Measurements from ENCODE around the gene SLC6A13. TPM values are rescaled to one million over a fixed set of nuclear protein-coding genes. Genes with fewer than 3 reads are reported as not detected.

The SLC6A13 gene
- total RNA-seq, 2 experiments from 2014 or later, result 0.11 to 0.60 TPM

- Mint-ChIP-seq H3K27me3 (peaks cover 31% of the 10 kb centered on the region), H3K36me3 (ENCODE audit: low read depth) (no peaks in the 10 kb centered on the region), H3K4me3 (no peak overlapping the region), H3K27ac (no peak overlapping the region), H3K4me1 (ENCODE audit: low read depth) (no peaks in the 10 kb centered on the region), H3K9me3 (peaks cover 8% of the 10 kb centered on the region)
- DNase-seq (no peak), ATAC-seq (ENCODE audit: poor library complexity) (no peak)
- POLR2A ChIA-PET, result no interaction called here
- CTCF ChIA-PET, result no interaction called here
- Histone ChIP-seq H3K27ac (ENCODE audit: low read depth in 1 of 2, low read length in 2 of 2) (no peak overlapping the region), H3K9me3 (ENCODE audit: control insufficient read depth in 1 of 2, insufficient read depth in 1 of 2, low read length in 2 of 2) (peaks cover 6 to 26% of the 10 kb centered on the region in 2 experiments), H3K4me1 (ENCODE audit: insufficient read depth, low read length) (no peaks in the 10 kb centered on the region), H3K4me3 (ENCODE audit: low read length) (no peak overlapping the region), H3K27me3 (ENCODE audit: control insufficient read depth in 1 of 2, insufficient read depth in 2 of 2, low read length in 2 of 2) (peaks cover 0 to 14% of the 10 kb centered on the region in 2 experiments), H3K36me3 (ENCODE audit: insufficient read depth, low read length) (no peaks in the 10 kb centered on the region)
- TF ChIP-seq CTCF (IDR thresholded peaks at IDR 0.05), result no peak
- intact Hi-C loops (cut with DNase I, micrococcal nuclease), result no loop called here
Observed at GRCh38 chr12:238736-239398, 23.8 kb downstream of the SLC6A13 start.

GRCh38 chr12:238116-238515, 24.5 kb downstream of the SLC6A13 start:
- Mint-ChIP-seq H3K9me3 (peaks cover 8% of the 10 kb centered on the region), H3K4me1 (ENCODE audit: low read depth) (no peaks in the 10 kb centered on the region), H3K27ac (no peak overlapping the region), H3K4me3 (no peak overlapping the region), H3K27me3 (peaks cover 27% of the 10 kb centered on the region), H3K36me3 (ENCODE audit: low read depth) (no peaks in the 10 kb centered on the region)
- peaks cover 0 to 8% of the 10 kb centered on the region in 2 experiments for H3K27me3 ChIP-seq (ENCODE audit: control insufficient read depth in 1 of 2, insufficient read depth in 2 of 2, low read length in 2 of 2)
- no peaks in the 10 kb centered on the region for H3K36me3 ChIP-seq (ENCODE audit: insufficient read depth, low read length)
- DNase-seq (no peak), ATAC-seq (ENCODE audit: poor library complexity) (no peak)
- POLR2A ChIA-PET, result no interaction called here
- CTCF ChIA-PET, result no interaction called here
- intact Hi-C loops (cut with DNase I, micrococcal nuclease), result no loop called here
- H3K27ac ChIP-seq (ENCODE audit: low read depth in 1 of 2, low read length in 2 of 2), result no peak overlapping the region
- TF ChIP-seq CTCF (IDR thresholded peaks at IDR 0.05), result no peak
- H3K4me3 ChIP-seq (ENCODE audit: low read length), result no peak overlapping the region
- peaks cover 6 to 31% of the 10 kb centered on the region in 2 experiments for H3K9me3 ChIP-seq (ENCODE audit: control insufficient read depth in 1 of 2, insufficient read depth in 1 of 2, low read length in 2 of 2)
- no peaks in the 10 kb centered on the region for H3K4me1 ChIP-seq (ENCODE audit: insufficient read depth, low read length)

GRCh38 chr12:237026-237815, 25.4 kb downstream of the SLC6A13 start:
- H3K27ac ChIP-seq (ENCODE audit: low read depth in 1 of 2, low read length in 2 of 2), result no peak overlapping the region
- H3K27me3 ChIP-seq (ENCODE audit: control insufficient read depth in 1 of 2, insufficient read depth in 2 of 2, low read length in 2 of 2), result peaks cover 0 to 7% of the 10 kb centered on the region in 2 experiments
- H3K9me3 ChIP-seq (ENCODE audit: control insufficient read depth in 1 of 2, insufficient read depth in 1 of 2, low read length in 2 of 2), result peaks cover 6 to 36% of the 10 kb centered on the region in 2 experiments
- DNase-seq, result no peak
- no peaks in the 10 kb centered on the region for H3K4me1 ChIP-seq (ENCODE audit: insufficient read depth, low read length)
- ChIA-PET POLR2A (no interaction called here), CTCF (no interaction called here)
- ATAC-seq (ENCODE audit: poor library complexity), result no peak
- H3K4me3 Mint-ChIP-seq, result no peak overlapping the region
- H3K9me3 Mint-ChIP-seq, result peaks cover 8% of the 10 kb centered on the region
- H3K36me3 Mint-ChIP-seq (ENCODE audit: low read depth), result no peaks in the 10 kb centered on the region
- H3K27me3 Mint-ChIP-seq, result peaks cover 22% of the 10 kb centered on the region
- H3K27ac Mint-ChIP-seq, result no peak overlapping the region
- no peaks in the 10 kb centered on the region for H3K36me3 ChIP-seq (ENCODE audit: insufficient read depth, low read length)
- H3K4me3 ChIP-seq (ENCODE audit: low read length), result no peak overlapping the region
- intact Hi-C loops (cut with DNase I, micrococcal nuclease), result no loop called here
- no peak for TF ChIP-seq CTCF (IDR thresholded peaks at IDR 0.05)
- H3K4me1 Mint-ChIP-seq (ENCODE audit: low read depth), result no peaks in the 10 kb centered on the region
